ENCODE results near the gene CEACAM4. TPM values are rescaled to one million over a fixed set of nuclear protein-coding genes. Genes with fewer than 3 reads are reported as not detected.

The CEACAM4 gene
- total RNA-seq, 4 donors from 2014 or later: 0.52 to 2.6 (median 0.93) TPM; not detected in 1

GRCh38 chr19:41641879-41642485 lies 15.1 kb upstream of the CEACAM4 start:
- peaks cover 48% of the 10 kb centered on the region for H3K27me3 ChIP-seq
- WGBS, 2 donors (ENCODE audit: low coverage in 1 of 2): 0 to 7% methylated on average over 3 to 6 of the region's 6 CpGs
- H3K4me1 ChIP-seq: no peaks in the 10 kb centered on the region
- ATAC-seq: no peak
- no peak for TF ChIP-seq POLR2A (IDR thresholded peaks at IDR 0.05)
- TF ChIP-seq CTCF (IDR thresholded peaks at IDR 0.05): peak; percentile 59 to 77 (median 68)
- no peak overlapping the region for H3K27ac ChIP-seq
- H3K4me3 ChIP-seq: no peak overlapping the region
- no peaks in the 10 kb centered on the region for H3K9me3 ChIP-seq
- no peaks in the 10 kb centered on the region for H3K36me3 ChIP-seq

- ATAC-seq: no peak
- Histone ChIP-seq H3K27ac (no peak overlapping the region), H3K36me3 (no peaks in the 10 kb centered on the region), H3K4me3 (no peak overlapping the region), H3K9me3 (peaks cover 0 to 4% (median 0%) of the 10 kb centered on the region in 3 donors), H3K27me3 (peaks cover 58% of the 10 kb centered on the region), H3K4me1 (no peaks in the 10 kb centered on the region)
- 39 to 48% methylated on average over 2 to 6 of the region's 6 CpGs for WGBS, 2 donors (ENCODE audit: low coverage in 1 of 2)
- no peak for TF ChIP-seq POLR2AphosphoS5 (IDR thresholded peaks at IDR 0.05)
Measured at GRCh38 chr19:41638641-41639081, 11.8 kb upstream of the CEACAM4 start.

GRCh38 chr19:41637484-41637883 lies 10.6 kb upstream of the CEACAM4 start:
- H3K27ac ChIP-seq: no peak overlapping the region
- H3K27me3 ChIP-seq: peaks cover 64% of the 10 kb centered on the region
- H3K36me3 ChIP-seq: no peaks in the 10 kb centered on the region
- no peak overlapping the region for H3K4me3 ChIP-seq
- no peaks in the 10 kb centered on the region for H3K4me1 ChIP-seq
- WGBS, 2 donors (ENCODE audit: low coverage in 1 of 2): 42 to 75% methylated on average over 2 of the region's 2 CpGs
- ATAC-seq: no peak
- TF ChIP-seq EP300 (IDR thresholded peaks at IDR 0.05) (no peak), POLR2AphosphoS5 (IDR thresholded peaks at IDR 0.05) (no peak), CTCF (IDR thresholded peaks at IDR 0.05) (no peak), POLR2A (IDR thresholded peaks at IDR 0.05) (no peak)
- H3K9me3 ChIP-seq: peaks cover 0 to 9% (median 0%) of the 10 kb centered on the region in 3 donors

GRCh38 chr19:41627966-41628675 lies 1.2 kb upstream of the CEACAM4 start:
- no peak overlapping the region for H3K4me3 ChIP-seq
- peaks cover 32% of the 10 kb centered on the region for H3K27me3 ChIP-seq
- peaks cover 0 to 20% (median 0%) of the 10 kb centered on the region in 3 donors for H3K9me3 ChIP-seq
- TF ChIP-seq POLR2A (IDR thresholded peaks at IDR 0.05): no peak
- TF ChIP-seq EP300 (IDR thresholded peaks at IDR 0.05): no peak
- TF ChIP-seq CTCF (IDR thresholded peaks at IDR 0.05): no peak
- no peak for TF ChIP-seq POLR2AphosphoS5 (IDR thresholded peaks at IDR 0.05)
- WGBS, 2 donors (ENCODE audit: low coverage in 1 of 2): 55% methylated on average over 3 of the region's 8 CpGs; no CpG with 5 or more reads in 1 of the 2 donors
- H3K27ac ChIP-seq: no peak overlapping the region
- H3K4me1 ChIP-seq: no peaks in the 10 kb centered on the region
- H3K36me3 ChIP-seq: no peaks in the 10 kb centered on the region
- ATAC-seq: no peak

- WGBS, 2 donors (ENCODE audit: low coverage in 1 of 2): 14 to 38% methylated on average over 1 to 3 of the region's 3 CpGs
- Histone ChIP-seq H3K27ac (no peak overlapping the region), H3K9me3 (peaks cover 0 to 12% (median 0%) of the 10 kb centered on the region in 3 donors), H3K36me3 (no peaks in the 10 kb centered on the region), H3K4me1 (no peaks in the 10 kb centered on the region), H3K27me3 (peaks cover 29% of the 10 kb centered on the region), H3K4me3 (no peak overlapping the region)
- TF ChIP-seq POLR2AphosphoS5 (IDR thresholded peaks at IDR 0.05): no peak
- TF ChIP-seq CTCF (IDR thresholded peaks at IDR 0.05): no peak
- no peak for TF ChIP-seq POLR2A (IDR thresholded peaks at IDR 0.05)
- no peak for TF ChIP-seq EP300 (IDR thresholded peaks at IDR 0.05)
- ATAC-seq: no peak
Measured at GRCh38 chr19:41626278-41626677, 596 bp downstream of the CEACAM4 start.
